GM12891 (cell line): Measurements from ENCODE around the gene COG7.

ENCODE experiments used
- POLR2A ChIP-seq: IDR thresholded peaks from 2 replicates; pipeline ENCODE4 v1.6.1; 2011; ENCODE audit warnings: low read depth, low read length, control low read depth
- POLR2AphosphoS5 ChIP-seq: IDR thresholded peaks from 2 replicates; pipeline ENCODE4 v1.6.1; 2011; ENCODE audit warnings: low read depth, low read length, control low read depth
- SPI1 ChIP-seq: IDR thresholded peaks from 2 replicates; pipeline ENCODE4 v1.6.1; 2011; ENCODE audit warnings: low read depth, low read length, control low read depth
- TAF1 ChIP-seq: IDR thresholded peaks from 2 replicates; pipeline ENCODE4 v1.6.1; 2011; ENCODE audit warnings: low read depth, low read length, control low read depth

GRCh38 chr16:23345237-23345636 is 107.8 kb downstream of the COG7 start:
- no peak for TF ChIP-seq POLR2A
- no peak for TF ChIP-seq SPI1
- no peak for TF ChIP-seq POLR2AphosphoS5
- TF ChIP-seq TAF1: no peak
